H9 (cell line): ENCODE results near the gene LAMTOR5. TPM values are rescaled to one million over a fixed set of nuclear protein-coding genes. Genes with fewer than 3 reads are reported as not detected.

Experiments
- DNase-seq: peaks from one replicate; pipeline ENCODE4 v3.0.0-alpha.2; 2017
- H2AFZ ChIP-seq: one replicate; pipeline ENCODE4 v1.6.1; 2013; ENCODE audit warnings: mild to moderate bottlenecking, low read length, control low read depth, moderate library complexity
- H2AK5ac ChIP-seq: 2 replicates; pipeline ENCODE4 v1.6.1; 2013; ENCODE audit warnings: low read length, control low read depth, mixed read lengths; ENCODE audit not compliant: insufficient read length
- H2BK120ac ChIP-seq: one replicate; pipeline ENCODE4 v1.6.1; 2013; ENCODE audit warnings: low read depth, mild to moderate bottlenecking, low read length, control low read depth, inconsistent platforms; ENCODE audit not compliant: poor library complexity, severe bottlenecking
- H2BK12ac ChIP-seq: 2 replicates; pipeline ENCODE4 v1.6.1; 2013; ENCODE audit warnings: low read length, control low read depth, mixed read lengths, low read depth; ENCODE audit not compliant: insufficient read length
- H2BK15ac ChIP-seq: 2 replicates; pipeline ENCODE4 v1.6.1; 2013; ENCODE audit warnings: low read depth, low read length, control low read depth
- H2BK20ac ChIP-seq: one replicate; pipeline ENCODE4 v1.6.1; 2013; ENCODE audit warnings: low read depth, mild to moderate bottlenecking, low read length, control low read depth, inconsistent platforms; ENCODE audit not compliant: poor library complexity, severe bottlenecking
- H2BK5ac ChIP-seq: 2 replicates; pipeline ENCODE4 v1.6.1; 2013; ENCODE audit warnings: low read length, control low read depth, mixed read lengths; ENCODE audit not compliant: insufficient read length
- H3K14ac ChIP-seq: 2 replicates; pipeline ENCODE4 v1.6.1; 2013; ENCODE audit warnings: low read length, control low read depth; ENCODE audit not compliant: insufficient read depth
- H3K18ac ChIP-seq: 2 replicates; pipeline ENCODE4 v1.6.1; 2013; ENCODE audit warnings: low read depth, mild to moderate bottlenecking, mixed read lengths, low read length, control low read depth; ENCODE audit not compliant: insufficient read length
- H3K23ac ChIP-seq: 2 replicates; pipeline ENCODE4 v1.6.1; 2013; ENCODE audit warnings: low read length, control low read depth, mixed read lengths, low read depth; ENCODE audit not compliant: insufficient read length
- H3K23me2 ChIP-seq: 2 replicates; pipeline ENCODE4 v1.6.1; 2013; ENCODE audit warnings: low read depth, mild to moderate bottlenecking, mixed read lengths, low read length, control low read depth; ENCODE audit not compliant: insufficient read length, poor library complexity, severe bottlenecking
- H3K27ac ChIP-seq: 2 replicates; pipeline ENCODE4 v1.5.1; 2013; ENCODE audit warnings: low read length, control low read depth, mixed read lengths, low read depth; ENCODE audit not compliant: insufficient read length
- H3K27me3 ChIP-seq: 2 replicates; pipeline ENCODE4 v1.6.1; 2013; ENCODE audit warnings: low read length, control low read depth, inconsistent platforms; ENCODE audit not compliant: insufficient read depth
- H3K4ac ChIP-seq: 2 replicates; pipeline ENCODE4 v1.6.1; 2013; ENCODE audit warnings: low read depth, mild to moderate bottlenecking, control low read depth, inconsistent platforms, low read length, moderate library complexity
- H3K4me1 ChIP-seq: 2 replicates; pipeline ENCODE4 v1.6.1; 2013; ENCODE audit warnings: low read length, control low read depth, inconsistent platforms; ENCODE audit not compliant: insufficient read depth
- H3K4me2 ChIP-seq: 2 replicates; pipeline ENCODE4 v1.6.1; 2013; ENCODE audit warnings: low read length, control low read depth, mixed read lengths; ENCODE audit not compliant: insufficient read length, insufficient read depth
- H3K56ac ChIP-seq: 2 replicates; pipeline ENCODE4 v1.6.1; 2013; ENCODE audit warnings: low read depth, mild to moderate bottlenecking, mixed read lengths, low read length, control low read depth; ENCODE audit not compliant: insufficient read length
- H3K79me1 ChIP-seq: 2 replicates; pipeline ENCODE4 v1.6.1; 2013; ENCODE audit warnings: low read depth, mild to moderate bottlenecking, moderate library complexity, low read length, control low read depth, inconsistent platforms; ENCODE audit not compliant: insufficient read depth, poor library complexity, severe bottlenecking
- H3K79me2 ChIP-seq: 2 replicates; pipeline ENCODE4 v1.6.1; 2013; ENCODE audit warnings: low read length, control low read depth, inconsistent platforms; ENCODE audit not compliant: insufficient read depth
- H3K9ac ChIP-seq: 2 replicates; pipeline ENCODE4 v1.6.1; 2013; ENCODE audit warnings: low read length, control low read depth, mixed read lengths; ENCODE audit not compliant: insufficient read length; ENCODE audit errors: extremely low read depth
- H3K9me3 ChIP-seq: one replicate; pipeline ENCODE4 v1.6.1; 2013; ENCODE audit warnings: low read depth, low read length, inconsistent platforms; ENCODE audit not compliant: control insufficient read depth
- H3T11ph ChIP-seq: one replicate; pipeline ENCODE4 v1.6.1; 2013; ENCODE audit warnings: mild to moderate bottlenecking, low read length, control low read depth, inconsistent platforms
- H4K20me1 ChIP-seq: one replicate; pipeline ENCODE4 v1.6.1; 2013; ENCODE audit not compliant: control insufficient read depth, insufficient read length, insufficient read depth
- H4K5ac ChIP-seq: 2 replicates; pipeline ENCODE4 v1.6.1; 2013; ENCODE audit warnings: low read depth, mild to moderate bottlenecking, mixed read lengths, low read length, control low read depth; ENCODE audit not compliant: insufficient read length
- H4K8ac ChIP-seq: replicated peaks from 2 replicates; pipeline ENCODE4 v1.6.1; 2013; ENCODE audit warnings: low read length, control low read depth, mixed read lengths, low read depth; ENCODE audit not compliant: insufficient read length
- H4K91ac ChIP-seq: 2 replicates; pipeline ENCODE4 v1.6.1; 2013; ENCODE audit warnings: low read depth, mild to moderate bottlenecking, moderate library complexity, mixed read lengths, low read length, control low read depth; ENCODE audit not compliant: insufficient read length
- H3K27ac Mint-ChIP-seq, 3 experiments: 2 replicates in 2 of 3; 3 replicates in 1 of 3; pipeline ENCODE4 v1.8.0; 2020 to 2021; ENCODE audit warnings: mixed read lengths in 3 of 3, mild to moderate bottlenecking in 1 of 3, moderate library complexity in 1 of 3
- H3K27me3 Mint-ChIP-seq: 2 replicates; pipeline ENCODE4 v1.8.0; 2021; ENCODE audit warnings: low read depth, mild to moderate bottlenecking, moderate library complexity, mixed read lengths
- H3K36me3 Mint-ChIP-seq, 3 experiments: 2 replicates in 2 of 3; 3 replicates in 1 of 3; pipeline ENCODE4 v1.8.0; 2020 to 2021; ENCODE audit warnings: low read depth in 3 of 3, mixed read lengths in 3 of 3; ENCODE audit not compliant: insufficient read depth in 1 of 3
- H3K4me1 Mint-ChIP-seq, 2 experiments: 2 replicates each; pipeline ENCODE4 v1.8.0; 2020; ENCODE audit warnings: mixed read lengths in 2 of 2
- H3K4me3 Mint-ChIP-seq, 2 experiments: 2 replicates in 1 of 2; 3 replicates in 1 of 2; pipeline ENCODE4 v1.8.0; 2020 to 2021; ENCODE audit warnings: mild to moderate bottlenecking in 2 of 2, mixed read lengths in 2 of 2, moderate library complexity in 1 of 2
- H3K9me3 Mint-ChIP-seq, 2 experiments: 2 replicates in 1 of 2; 3 replicates in 1 of 2; pipeline ENCODE4 v1.8.0; 2020; ENCODE audit warnings: mild to moderate bottlenecking in 2 of 2, mixed read lengths in 2 of 2, moderate library complexity in 1 of 2
- WGBS: extraction: QIAGEN DNeasy Blood & Tissue Kit; methylation state at CpG from one replicate; pipeline ENCODE4 v1.1.7; 2013; ENCODE audit warnings: missing lambda C conversion rate, low lambda C conversion rate, mixed read lengths; ENCODE audit not compliant: insufficient read length; ENCODE audit errors: extremely low coverage; 5-methylcytosine and 5-hydroxymethylcytosine counted together
- total RNA-seq: library from RNA; stranded (reverse); gene quantifications from 2 replicates; pipeline ENCODE4 v1.2.1, GENCODE V29; 2021
- TF ChIP-seq, protein P1 (sequence below): fragments of 200-600 bp; sonication (generic); conservative IDR thresholded peaks from 3 replicates; pipeline ENCODE4 v1.8.0; 2021; ENCODE audit warnings: antibody characterized with exemption, mild to moderate bottlenecking

Gene LAMTOR5
- total RNA-seq, 1 experiment from 2014 or later, result 108 TPM

DNA sequence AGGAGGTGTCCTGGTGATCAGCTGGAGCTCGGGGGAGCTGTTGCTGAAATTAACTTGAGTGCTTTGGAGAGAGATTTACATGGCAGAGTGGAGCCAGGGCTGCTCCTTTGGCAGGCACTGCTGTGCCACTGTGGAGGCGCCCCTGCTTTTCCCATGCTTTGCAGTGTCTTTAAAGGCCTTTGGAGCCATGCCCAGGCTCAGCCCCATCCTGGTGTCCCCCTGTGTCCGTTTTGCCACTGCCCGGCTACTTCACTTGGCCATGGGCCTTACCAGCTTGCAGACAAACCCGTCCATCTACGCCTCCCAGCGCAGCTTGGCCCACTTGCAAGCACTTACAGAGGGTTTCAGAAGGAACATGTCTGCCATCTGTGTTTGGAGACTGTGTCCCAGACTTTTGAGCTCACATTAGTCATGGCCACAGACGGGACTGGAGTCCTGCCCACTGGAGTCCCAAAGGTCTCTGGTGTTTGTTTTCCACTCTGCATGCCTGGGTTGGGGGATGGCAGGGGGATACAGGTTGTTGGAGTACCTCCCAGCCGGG, 18.2 kb upstream of the LAMTOR5 start:
- Histone ChIP-seq H3K18ac (no peak overlapping the region), H3K27ac (no peak overlapping the region), H2BK12ac (no peak overlapping the region), H3K23ac (no peak overlapping the region), H3K23me2 (no peaks in the 10 kb centered on the region), H2BK15ac (no peak overlapping the region), H4K8ac (no peak overlapping the region), H4K5ac (no peak overlapping the region), H3K56ac (no peak overlapping the region), H3T11ph (no peak overlapping the region), H3K27me3 (no peaks in the 10 kb centered on the region), H3K79me1 (no peaks in the 10 kb centered on the region), H3K14ac (no peak overlapping the region), H3K4me1 (no peaks in the 10 kb centered on the region; the same call in 1 of the 2 replicates), H3K9ac (no peak overlapping the region), H3K4me2 (no peak overlapping the region), H2BK120ac (no peak overlapping the region), H3K4ac (no peak overlapping the region), H4K91ac (no peak overlapping the region), H2AFZ (no peak overlapping the region), H3K9me3 (peaks cover 5% of the 10 kb centered on the region), H3K79me2 (no peaks in the 10 kb centered on the region), H2BK5ac (no peak overlapping the region), H2AK5ac (no peak overlapping the region), H2BK20ac (no peak overlapping the region), H4K20me1 (no peaks in the 10 kb centered on the region)
- no peak for DNase-seq
- Mint-ChIP-seq H3K27ac (peak overlapping the region in 1 of 3 experiments; percentile 78; a peak in 1 of 7 replicates), H3K36me3 (peaks cover 3 to 5% (median 4%) of the 10 kb centered on the region in 3 experiments; a peak in 5 of 7 replicates), H3K4me3 (no peak overlapping the region), H3K27me3 (peaks cover 5% of the 10 kb centered on the region), H3K4me1 (peaks cover 18 to 20% of the 10 kb centered on the region in 2 experiments), H3K9me3 (peaks cover 4 to 6% of the 10 kb centered on the region in 2 experiments; a peak in 3 of 5 replicates)
- TF ChIP-seq, protein P1, sequence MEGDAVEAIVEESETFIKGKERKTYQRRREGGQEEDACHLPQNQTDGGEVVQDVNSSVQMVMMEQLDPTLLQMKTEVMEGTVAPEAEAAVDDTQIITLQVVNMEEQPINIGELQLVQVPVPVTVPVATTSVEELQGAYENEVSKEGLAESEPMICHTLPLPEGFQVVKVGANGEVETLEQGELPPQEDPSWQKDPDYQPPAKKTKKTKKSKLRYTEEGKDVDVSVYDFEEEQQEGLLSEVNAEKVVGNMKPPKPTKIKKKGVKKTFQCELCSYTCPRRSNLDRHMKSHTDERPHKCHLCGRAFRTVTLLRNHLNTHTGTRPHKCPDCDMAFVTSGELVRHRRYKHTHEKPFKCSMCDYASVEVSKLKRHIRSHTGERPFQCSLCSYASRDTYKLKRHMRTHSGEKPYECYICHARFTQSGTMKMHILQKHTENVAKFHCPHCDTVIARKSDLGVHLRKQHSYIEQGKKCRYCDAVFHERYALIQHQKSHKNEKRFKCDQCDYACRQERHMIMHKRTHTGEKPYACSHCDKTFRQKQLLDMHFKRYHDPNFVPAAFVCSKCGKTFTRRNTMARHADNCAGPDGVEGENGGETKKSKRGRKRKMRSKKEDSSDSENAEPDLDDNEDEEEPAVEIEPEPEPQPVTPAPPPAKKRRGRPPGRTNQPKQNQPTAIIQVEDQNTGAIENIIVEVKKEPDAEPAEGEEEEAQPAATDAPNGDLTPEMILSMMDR, result no peak
- no CpG with 5 or more reads among the region's 9 CpGs for WGBS
